NCI-H2196 treated with DMSO at 0.1 percent for 48 hours (cell line): ENCODE data around the gene P3H2.

Source experiments
- DNase-seq: peaks from one replicate; lab custom pipeline; 2025; ENCODE audit not compliant: unreplicated experiment; lab: John Stamatoyannopoulos, UW

P3H2 gene

DNA sequence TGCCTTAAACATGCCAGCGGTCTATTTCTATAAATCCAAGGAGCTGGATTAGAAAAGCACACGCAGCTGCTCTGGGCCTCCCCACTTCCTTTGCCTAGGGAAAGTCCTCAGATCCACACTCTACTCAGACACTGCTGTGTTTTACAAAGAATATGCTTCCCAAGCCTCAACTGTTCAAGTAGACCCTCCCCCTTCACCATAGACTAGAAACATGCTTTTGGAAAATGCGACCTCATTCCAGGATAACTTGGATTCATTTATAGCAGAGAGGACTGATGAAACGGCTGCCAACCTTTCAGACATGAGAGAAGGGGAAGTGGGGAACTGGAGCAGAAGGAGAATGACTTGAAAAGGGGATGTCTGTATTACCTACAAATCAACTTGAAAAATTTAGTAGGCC, 64.0 kb downstream of the P3H2 start:
- DNase-seq = no peak

DNA sequence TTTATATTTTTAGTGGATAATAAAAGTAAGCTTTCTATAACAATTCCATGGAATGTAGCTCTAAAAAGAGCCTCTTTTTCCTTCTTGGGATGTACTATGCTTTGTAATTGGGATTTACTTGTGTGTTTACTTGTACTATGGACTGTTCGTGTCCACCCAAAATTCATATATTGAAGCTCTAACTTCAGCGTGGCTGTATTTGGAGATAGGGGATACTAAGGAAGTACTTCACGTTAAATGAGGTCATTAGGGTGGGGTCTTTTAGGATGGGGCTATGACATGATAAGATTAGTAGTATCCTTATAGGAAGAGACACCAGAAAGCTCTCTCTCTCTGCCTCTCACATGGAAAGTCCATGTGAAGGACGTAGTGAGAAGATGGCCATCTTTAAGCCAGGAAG, 64.9 kb downstream of the P3H2 start:
- DNase-seq = no peak

DNA sequence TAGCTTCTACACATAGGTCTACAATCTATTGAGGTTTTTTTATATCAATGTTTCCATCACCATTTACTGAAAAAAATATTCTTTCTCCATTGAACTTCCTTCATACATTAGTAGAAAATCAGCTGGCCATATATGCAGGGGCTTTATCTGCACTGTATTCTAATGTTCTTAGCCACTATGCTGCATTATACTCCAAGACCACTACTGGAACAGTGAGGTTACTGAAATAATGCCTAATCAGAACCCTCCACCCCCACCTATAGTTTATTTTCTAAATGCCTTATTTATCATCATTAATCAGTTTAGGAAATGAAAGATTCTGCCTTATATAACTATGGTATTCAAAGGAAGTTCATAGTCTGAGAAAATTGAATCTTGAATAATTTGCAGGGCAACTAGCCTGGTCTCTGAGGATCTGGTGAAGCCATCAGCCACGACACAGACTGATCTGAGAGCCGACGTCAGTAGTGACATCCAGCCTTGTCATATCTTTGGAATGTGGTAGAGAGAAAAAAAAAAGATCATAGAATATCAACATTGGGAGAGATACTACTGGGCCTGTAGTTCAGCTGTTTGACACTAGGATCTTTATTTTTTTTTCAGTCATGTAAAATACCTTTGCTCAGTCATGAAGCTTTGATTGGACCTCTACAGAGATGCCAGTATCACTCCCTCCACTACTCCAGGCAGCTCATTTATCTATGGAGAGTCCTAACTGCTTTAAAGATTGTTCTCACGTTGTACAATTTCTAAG, 66.6 kb downstream of the P3H2 start:
- no peak for DNase-seq

DNA sequence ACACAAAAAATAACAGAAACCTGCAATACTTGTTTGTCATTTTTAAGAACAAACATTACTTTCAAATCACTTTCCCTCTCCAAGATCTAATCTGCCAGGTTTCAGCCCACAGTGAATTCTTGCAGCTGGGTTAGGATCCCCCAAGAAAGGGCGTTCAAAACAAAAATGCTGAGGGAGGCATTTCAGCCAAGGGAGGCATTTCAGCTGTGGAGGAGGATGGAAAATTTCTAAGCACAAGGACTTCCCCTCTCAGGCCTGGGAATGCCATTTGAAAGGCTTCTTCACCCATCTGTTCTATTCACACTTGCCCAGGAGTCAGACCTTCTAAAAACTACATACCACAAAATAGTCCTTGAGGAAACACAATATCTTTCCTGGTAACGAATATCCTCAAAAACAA, 69.1 kb downstream of the P3H2 start:
- DNase-seq = no peak

DNA sequence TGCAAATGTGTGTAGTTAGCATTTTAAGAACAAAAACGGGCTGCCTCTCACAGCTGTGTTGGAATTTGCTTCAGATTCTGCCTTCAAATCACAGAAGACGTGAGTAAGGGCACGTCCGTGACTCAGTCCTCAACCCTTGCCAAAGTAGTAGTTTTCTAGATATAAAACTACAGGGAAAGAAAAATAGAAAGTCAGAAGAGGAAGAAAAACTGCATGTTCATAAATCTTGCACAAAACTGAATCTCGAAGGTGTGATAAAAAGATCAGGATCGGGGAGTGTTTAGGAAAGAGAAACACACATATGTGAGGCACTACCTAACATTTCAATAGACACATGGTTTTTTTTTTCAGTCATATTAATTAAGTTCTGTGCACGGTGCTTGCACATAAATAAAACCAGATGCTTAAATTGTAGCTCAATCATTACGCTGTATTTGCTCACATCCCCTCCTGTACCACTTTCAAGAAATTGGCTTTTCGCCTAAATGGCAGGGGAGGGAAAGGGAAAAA, 71.7 kb downstream of the P3H2 start:
- no peak for DNase-seq

DNA sequence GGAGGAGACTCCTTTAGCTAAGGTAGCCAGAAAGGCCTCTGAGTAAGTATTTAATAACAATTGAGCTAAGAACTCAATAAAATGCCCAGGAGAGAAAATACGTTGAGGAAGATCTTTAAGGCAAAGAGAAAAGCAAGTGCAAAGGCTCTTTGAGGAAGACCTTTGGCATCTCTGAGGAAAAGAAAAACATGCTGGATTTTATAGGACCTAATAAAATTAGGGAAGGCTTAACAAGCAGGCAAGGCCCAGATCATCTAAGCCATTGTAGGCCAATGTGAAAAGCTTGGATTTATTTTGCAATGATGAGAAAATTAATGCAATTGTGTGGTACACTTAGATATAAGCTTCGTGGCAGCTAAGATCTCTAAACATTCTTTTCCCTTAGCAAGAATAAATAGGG, 75.7 kb downstream of the P3H2 start:
- DNase-seq = no peak

DNA sequence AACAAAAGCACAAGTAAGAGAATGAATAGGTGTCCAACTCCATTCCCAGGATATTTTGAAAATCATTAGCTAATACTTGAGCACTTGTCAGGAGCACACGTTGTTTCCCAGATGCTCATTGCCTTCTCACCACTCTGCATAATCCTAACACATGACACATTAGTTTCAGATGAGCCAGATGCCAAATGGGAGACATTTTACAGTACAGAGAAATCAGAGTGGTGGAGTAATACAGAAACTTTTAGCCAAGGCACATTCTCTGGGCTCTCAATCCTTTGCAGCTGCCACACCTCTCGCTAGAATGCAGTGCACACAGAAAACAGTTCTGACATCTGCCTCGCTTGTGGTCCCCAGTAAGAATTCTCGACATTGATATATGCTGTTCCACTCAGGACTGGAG, 76.6 kb downstream of the P3H2 start:
- DNase-seq = no peak

DNA sequence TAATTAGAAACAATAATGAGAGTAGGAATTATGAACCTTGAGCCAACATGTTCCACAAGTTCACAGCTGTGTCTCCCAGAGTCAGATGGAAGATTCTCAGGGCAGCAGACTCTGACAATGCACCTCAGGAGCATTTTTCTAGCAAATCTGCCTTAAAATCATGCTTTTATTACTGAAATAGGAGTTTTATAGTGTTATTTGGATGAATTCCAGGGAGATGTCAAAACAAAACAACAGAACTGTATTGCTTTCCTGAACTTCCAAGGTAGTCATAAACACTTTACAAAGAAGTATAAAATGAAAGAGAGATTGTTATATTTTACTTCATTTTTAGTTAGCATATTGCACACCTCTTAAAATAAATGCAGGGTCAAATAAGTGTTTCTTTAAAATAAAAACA, 77.0 kb downstream of the P3H2 start:
- no peak for DNase-seq

DNA sequence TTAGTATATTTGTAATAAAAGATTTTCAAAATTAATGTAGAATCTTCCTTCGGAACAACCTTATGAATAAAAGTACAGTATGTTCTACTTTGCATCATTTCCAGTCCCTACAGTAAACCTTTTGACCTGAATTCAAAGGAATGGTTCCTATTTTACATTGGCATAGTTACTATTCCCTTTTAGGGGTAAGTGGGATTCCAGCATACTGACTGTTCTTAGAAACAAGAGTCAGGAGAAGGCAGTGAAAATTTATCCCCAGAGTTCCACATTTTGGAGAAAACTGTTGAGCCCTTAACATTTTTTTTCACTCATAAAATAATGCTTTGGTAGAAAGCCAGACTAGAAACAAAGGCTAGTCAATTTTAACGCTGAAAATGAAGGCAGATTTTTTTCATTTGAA, 78.1 kb downstream of the P3H2 start:
- DNase-seq = no peak

DNA sequence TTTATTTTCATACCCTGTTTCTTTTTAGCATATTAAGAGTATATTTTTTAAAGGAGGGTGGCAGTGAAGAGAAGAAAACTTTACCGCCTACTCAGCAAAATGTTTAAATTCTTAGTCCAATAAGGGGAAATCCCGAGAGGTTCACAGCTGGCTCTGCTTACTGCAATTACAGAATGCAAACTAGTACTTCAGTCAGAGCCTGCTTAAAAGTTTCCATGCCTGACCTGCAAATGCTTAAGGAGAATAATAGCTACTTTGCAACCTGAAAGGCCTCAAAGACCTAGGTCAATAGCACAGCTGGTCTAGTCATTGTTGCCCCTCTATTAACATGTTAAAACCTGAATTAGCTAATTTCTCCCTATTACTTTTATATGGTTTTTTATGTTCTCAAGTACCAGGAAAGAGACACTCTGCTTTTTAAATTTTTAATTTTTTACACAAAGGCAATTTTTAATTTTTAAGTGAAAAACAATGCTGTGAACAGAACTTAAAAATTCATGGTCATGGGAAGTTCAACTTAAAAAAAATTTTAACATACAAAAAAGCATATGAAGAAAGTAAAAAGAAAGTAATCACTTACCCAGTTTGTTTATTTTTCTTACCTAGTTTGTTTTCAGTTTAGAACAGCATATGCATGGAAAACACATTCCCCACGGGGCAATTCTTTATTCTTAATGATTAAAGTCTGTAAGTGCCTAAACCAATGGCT, 79.2 kb downstream of the P3H2 start:
- no peak for DNase-seq

DNA sequence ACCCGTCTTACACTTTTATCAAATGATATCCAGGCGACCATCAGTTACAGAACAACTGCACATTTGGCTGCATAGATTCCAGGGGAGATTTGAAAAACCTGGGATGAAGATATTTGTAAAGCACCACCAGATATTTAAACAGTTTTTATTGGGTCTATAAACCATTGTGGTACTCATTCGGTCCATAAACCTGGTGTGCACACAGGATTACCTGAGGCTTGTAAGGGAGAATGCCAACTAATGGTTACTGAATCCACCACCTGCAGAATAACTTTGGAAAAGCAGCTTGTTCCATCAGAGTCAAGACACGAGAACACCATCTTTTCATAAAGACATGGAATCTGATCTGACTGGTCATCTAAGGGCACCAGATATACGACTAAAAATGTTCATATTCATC, 80.6 kb downstream of the P3H2 start:
- no peak for DNase-seq

DNA sequence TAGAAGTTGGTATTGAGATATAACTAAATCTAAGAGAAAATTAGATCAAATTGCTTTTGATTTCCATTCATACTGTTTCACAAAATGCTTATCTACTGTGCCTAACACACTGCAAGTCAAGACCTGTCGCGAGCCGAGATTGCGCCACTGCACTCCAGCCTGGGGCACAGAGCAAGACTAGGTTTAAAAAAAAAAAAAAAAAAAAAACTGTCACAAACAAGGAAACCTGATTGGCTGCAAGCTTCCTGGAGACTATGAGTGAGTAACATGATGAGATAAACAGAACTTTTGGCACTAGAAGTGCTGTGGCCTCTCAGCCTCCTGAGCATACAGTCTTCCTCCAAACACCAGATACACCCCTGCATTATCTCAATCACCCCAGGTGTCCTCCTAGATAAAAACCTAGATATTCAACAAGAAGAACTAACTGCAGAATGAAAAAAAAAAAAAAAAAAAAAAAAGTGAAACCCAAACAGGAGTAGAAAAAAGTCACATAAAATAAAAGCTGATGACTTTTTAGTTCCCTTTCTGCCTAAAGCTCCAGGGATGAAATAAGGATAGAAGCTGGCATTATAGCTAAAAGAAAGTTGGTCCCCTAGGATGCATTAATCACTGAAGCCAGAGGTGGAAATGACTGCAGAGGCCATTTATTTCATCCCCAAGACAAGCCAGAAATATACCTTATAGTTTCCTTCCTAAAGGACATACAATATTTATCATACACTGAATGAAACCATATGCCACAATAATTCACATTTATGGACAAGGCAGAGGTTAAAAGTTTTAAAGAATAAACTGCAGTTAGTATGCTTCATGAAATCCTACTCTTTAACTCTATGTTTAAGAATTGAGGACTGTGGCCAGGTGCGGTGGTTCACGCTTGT, 82.4 kb downstream of the P3H2 start:
- DNase-seq = no peak

DNA sequence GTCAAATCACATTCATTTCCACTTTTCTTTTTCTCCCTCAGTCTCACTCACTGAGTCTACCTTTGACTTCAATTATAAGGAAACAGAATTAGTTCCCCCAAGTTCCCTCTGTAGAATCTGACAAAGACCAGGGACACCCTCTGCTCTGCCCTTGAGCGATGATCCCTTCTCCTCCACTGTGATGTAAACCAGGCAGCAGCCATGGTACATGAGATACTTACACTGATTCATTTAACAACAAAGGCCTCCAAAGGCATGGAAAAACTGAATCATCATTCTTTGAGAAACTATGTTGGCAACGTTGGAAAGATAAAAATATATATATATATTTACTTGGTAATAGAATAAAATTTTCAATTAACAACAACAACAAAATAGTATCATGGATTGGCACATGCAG, 84.1 kb downstream of the P3H2 start:
- no peak for DNase-seq

DNA sequence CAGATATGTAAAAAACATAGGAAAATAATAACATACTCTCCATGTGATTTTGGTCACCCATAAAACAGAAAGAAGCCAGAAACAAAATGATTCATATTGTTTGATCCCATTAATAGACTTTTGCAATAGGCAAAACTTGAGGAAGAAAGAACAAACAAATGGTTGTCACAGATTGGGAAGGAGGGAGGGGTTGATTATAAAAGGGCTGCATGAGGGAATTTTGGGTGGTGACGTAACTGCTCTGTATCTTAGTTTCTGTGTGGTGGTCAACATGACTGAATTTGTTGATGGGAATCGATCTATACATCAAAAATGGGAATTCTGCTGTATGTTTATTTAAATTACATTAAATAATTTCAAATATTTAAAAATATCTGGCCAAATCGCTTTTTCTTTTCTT, 86.3 kb downstream of the P3H2 start:
- no peak for DNase-seq

DNA sequence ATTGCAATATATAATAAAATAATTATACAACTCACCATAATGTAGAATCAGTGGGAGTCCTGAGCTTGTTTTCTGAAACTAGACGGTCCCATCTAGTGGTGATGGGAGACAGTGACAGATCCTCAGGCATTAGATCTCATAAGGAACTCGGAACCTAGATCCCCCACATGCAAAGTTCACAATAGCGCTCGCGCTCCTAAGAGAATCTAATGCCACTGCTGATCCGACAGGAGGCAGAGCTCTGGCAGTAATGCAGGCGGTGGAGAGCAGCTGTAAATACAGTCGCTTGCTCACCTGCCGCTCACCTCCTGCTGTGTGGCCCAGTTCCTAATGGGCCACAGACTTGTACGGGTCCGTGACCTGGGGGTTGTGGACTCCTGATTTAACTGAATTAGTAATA, 87.8 kb downstream of the P3H2 start:
- DNase-seq = no peak

DNA sequence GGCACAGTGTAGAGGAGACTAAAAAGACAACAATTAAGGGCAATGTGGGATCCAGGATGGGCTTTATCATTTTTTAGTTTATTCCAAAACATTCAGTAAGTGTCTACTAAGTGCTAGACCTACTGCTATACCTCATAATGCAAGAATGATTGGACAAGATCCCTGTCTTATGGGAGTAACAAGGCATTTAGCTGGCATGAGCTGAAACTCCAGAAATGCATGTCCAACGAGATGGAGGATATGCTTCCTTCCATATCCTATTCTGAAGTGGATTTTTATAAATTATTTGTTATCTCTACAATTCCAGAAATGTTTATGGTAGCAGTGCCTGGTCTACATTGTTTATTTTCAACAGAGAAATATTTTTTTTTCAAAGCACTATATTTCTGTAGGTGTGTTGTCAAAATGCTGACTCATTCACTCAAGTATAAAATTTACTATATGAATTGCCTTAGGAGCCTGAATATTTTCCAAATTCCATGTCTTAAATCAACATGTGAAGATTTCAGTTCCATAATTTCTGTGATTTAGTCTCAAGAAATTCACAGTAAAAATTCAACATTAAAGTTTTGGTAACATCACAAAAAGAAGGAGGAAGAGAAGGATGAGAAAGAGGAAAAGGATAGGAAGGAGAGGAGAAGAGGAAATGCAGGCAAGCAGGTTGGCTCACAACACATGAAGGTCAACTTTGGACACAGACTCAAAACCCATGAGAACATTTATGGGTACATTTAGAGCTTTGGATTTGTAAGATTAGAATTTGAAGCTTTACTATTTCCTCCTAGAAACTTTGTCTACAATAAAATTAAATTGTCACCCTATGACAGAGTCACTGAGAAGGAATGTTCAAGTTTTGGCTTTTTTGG, 88.6 kb downstream of the P3H2 start:
- DNase-seq = no peak

DNA sequence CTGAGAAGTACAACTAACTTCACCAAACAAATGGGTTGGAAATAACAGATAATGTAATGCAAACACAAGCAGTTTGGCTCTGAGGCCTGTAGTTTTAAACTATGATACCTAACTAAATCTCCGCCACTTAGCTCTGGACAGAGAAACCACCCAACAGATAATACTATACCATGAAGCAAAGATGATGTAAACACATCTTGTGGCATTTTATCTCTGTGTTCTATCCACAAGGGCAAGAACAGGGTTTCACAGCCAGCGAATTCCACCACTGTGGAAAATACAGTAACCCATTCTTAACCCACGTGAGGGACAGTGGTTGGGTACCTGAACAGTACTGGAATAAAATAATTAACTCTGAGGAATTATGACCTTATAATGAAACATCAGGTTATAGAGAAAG, 93.6 kb downstream of the P3H2 start:
- no peak for DNase-seq

DNA sequence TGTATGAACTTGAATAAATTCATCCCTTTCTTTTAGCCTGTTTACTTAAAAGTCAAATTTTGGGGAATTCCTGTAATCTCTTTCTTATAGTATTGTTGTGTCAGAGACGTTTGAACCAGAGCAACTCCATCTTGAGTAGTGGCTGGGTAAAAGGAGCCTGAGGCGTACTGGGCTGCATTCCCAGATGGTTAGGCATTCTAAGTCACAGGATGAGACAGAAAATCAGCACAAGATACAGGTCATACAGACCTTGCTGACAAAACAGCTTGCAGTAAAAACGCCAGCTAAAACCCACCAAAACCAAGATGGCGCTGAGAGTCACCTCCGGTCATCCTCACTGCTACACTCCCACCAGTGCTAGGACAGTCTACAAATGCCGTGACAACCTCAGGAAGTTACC, 94.5 kb downstream of the P3H2 start:
- DNase-seq = no peak

DNA sequence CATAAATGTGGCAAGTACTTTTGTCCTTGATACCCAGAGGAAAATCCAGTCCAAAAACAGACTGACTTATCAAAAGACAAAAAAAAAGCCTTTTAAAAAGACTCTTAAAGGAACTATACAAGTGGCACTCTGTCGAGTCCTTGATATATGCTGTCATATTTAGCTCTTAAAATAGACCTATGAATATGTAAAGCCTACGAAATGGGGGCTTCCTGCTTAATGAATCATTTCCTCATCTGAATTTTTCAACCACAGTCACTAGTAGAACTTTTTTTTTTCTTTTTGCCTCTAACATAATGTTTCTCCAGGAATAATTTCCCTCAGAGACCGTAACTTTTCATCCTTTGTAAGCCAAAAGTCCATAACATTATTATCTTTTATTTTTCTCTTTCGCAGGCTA, 95.8 kb downstream of the P3H2 start:
- DNase-seq = no peak

DNA sequence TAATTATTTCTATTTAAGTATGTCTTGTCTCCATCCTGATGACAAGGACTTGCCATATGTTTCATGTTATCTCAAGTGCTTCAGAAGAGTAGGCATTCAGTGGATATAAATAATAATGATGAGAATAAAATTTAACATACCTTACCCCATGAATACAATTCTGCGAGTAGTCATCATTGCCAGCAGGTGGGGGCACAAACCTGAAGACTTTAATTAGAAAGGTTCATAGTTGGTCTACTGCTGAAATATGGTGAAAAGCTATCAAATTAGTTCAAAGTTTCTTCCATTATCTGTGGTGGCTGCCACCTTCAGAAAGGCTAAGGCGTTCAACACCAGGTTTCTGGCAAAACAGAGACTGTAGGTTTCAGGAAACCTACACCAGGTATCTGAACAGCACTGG, 100.9 kb downstream of the P3H2 start:
- DNase-seq = no peak

DNA sequence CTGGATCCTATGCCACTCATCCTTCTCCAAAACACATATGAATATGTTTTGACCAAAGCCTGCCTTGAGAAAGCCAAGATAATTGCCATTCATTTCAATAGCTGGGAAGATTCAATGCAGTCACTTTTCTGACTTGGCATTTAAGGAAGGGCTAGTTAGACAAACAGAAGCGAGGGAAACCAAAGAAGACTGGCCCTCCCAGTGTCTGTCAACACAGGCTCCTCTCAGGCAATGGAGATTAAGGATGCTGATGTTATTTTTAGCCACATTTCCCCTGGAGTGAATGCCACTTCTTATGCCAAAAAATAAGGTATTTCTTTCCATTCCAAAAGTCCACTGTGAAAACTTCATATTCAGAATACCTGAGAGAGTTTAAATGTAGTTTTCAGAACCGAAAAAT, 101.7 kb downstream of the P3H2 start:
- no peak for DNase-seq
